Ovary (tissue), 9 donors: ENCODE measurements around the gene ABHD6. TPM values are rescaled to one million over a fixed set of nuclear protein-coding genes. Genes with fewer than 3 reads are reported as not detected.

Experiments used
- DNase-seq, 5 donors: peaks; one replicate each; pipeline ENCODE4 v3.0.0-alpha.2; 2019 to 2020
- H3K27ac ChIP-seq, 2 donors: fragments of 200-600 bp; one replicate each; pipeline versions ENCODE4 v1.5.1 to v1.8.0; 2019 to 2022
- H3K27me3 ChIP-seq: fragments of 200-600 bp; one replicate; pipeline ENCODE4 v1.8.0; 2022
- H3K36me3 ChIP-seq: fragments of 200-600 bp; sonication (generic); one replicate; pipeline ENCODE4 v1.5.1; 2019
- H3K4me1 ChIP-seq: one replicate; pipeline ENCODE4 v1.8.1; 2013; ENCODE audit warnings: mild to moderate bottlenecking, moderate library complexity; ENCODE audit not compliant: insufficient read depth
- H3K4me3 ChIP-seq: fragments of 200-600 bp; sonication (generic); one replicate; pipeline ENCODE4 v1.5.1; 2017
- H3K9me3 ChIP-seq, 2 donors: fragments of 200-600 bp in 1 of 2; sonication (generic) in 1 of 2; one replicate each; pipeline versions ENCODE4 v1.5.1 to v1.8.1; 2013 to 2019; ENCODE audit warnings: mild to moderate bottlenecking in 1 of 2, moderate library complexity in 1 of 2
- CTCF ChIP-seq, 3 donors: fragments of 450-650 bp in 2 of 3; fragments of 200-600 bp in 1 of 3; IDR thresholded peaks; one replicate each; pipeline versions ENCODE4 v1.5.1 to v1.8.0; 2016 to 2022; ENCODE audit warnings: antibody characterized with exemption in 3 of 3, mild to moderate bottlenecking in 1 of 3
- EP300 ChIP-seq: sonication (generic); formaldehyde crosslinking; IDR thresholded peaks from one replicate; pipeline ENCODE4 v1.6.1; 2017; ENCODE audit warnings: antibody characterized with exemption
- POLR2A ChIP-seq: fragments of 450-650 bp; IDR thresholded peaks from one replicate; pipeline ENCODE4 v1.6.1; 2017; ENCODE audit warnings: antibody characterized with exemption, mild to moderate bottlenecking, moderate library complexity
- WGBS, 3 donors: extraction: QIAGEN DNeasy Blood & Tissue Kit in 1 of 3; methylation state at CpG; one replicate each; pipeline versions ENCODE4 v1.1.5 to v1.1.7; 2013 to 2017; 5-methylcytosine and 5-hydroxymethylcytosine counted together
- intact Hi-C, 4 donors: fragments of 100-400 bp; cut with DNase I; formaldehyde crosslinking; loops; one replicate each; pipeline versions ENCODE4 v1.11.0 to v1.15.1; 2022 to 2023
- polyA plus RNA-seq, 2 donors: library from polyadenylated mRNA; stranded (reverse); fragments of 200-250 nt in 1 of 2; fragments of 350-450 nt in 1 of 2; fragmentation: Illumina TruSeq in 1 of 2; extraction: RNeasy Lipid Tissue Mini Kit (QIAGEN cat#74804) in 1 of 2; gene quantifications; one replicate each; pipeline ENCODE4 v1.2.3, GENCODE V29; 2013 to 2014
- total RNA-seq, 7 donors: library from RNA; depleted of rRNA in 2 of 7; stranded (reverse); fragments of >200 nt in 2 of 7; fragmentation: NEBNext Ultra II Directional in 3 of 7; extraction: Animal tissue kit (Norgen Biotek cat#: 25700) in 3 of 7; gene quantifications; one replicate each; pipeline versions ENCODE4 v1.1.0 to v1.2.4, GENCODE V29; 2016 to 2023
- donor health status: DM: no; HTN: no; CAD: no; lungs with moderate emphysema.
- donor health status: DM: no; HTN: no; CAD: no.
- donor health status: Bipolar disorder and iron deficiency.
- donor health status: DM: yes; HTN: yes; CAD: no.
- donor health status: DM: no; HTN: no; CAD: no.
- donor health status: DM: yes; HTN: yes; CAD: no.

ABHD6 gene
- total and polyA plus RNA-seq, 9 donors, result 4.8 to 36.6 (median 10.5) TPM

DNA sequence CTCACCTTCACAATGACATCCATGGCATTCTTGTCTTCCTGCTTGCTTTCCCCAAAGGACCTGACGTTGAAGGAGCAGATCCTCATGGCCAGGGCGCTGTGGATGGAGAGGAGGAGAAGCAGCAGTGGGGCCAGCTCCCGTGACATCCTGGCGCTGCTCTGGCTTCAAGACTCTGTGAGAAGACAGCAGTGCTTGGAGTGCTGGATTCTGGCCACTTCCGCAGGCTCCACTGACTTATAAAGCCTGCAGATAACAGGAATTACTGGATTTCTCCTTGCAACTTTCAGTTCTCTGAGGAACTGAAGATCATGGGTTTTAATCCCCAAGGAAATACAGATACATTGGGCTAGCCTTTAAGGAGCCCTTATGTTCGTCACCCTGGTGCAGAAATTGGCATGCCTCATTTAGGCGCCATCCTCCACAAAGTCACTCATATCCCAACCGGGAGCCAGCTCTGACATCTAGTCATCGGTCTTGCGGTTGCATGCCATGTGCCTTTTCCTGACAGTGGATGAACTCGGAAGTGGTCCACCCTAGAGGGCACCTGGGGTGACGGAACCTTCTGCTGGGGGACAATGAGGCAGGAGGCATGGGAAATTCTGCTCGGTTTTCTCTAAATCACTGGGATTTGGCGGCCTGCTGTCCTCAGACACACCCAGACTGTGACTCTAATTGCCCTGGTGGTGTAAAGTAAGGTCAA, 26.7 kb upstream of the ABHD6 start, which contains the start of gene DNASE1L3:
TSS of gene DNASE1L3 (minus strand) at position 212 of the 700 bp plus-strand sequence. CDS start at position 146, 66 bp downstream.
- TF ChIP-seq POLR2A (no peak), CTCF (IDR thresholded peaks at IDR 0.05) (no peak), EP300 (no peak)
- no peaks in the 10 kb centered on the region for H3K9me3 ChIP-seq
- no peaks in the 10 kb centered on the region for H3K36me3 ChIP-seq
- H3K27me3 ChIP-seq, result no peaks in the 10 kb centered on the region
- H3K4me3 ChIP-seq, result no peak within 1 kb of the TSS
- WGBS, 3 donors, result 78 to 83% (median 82%) methylated on average over 14 of the region's 14 CpGs
- H3K4me1 ChIP-seq, result no peaks in the 10 kb centered on the region
- intact Hi-C loops, result no loop called here
- DNase-seq, result peak in 1 of 5 donors; percentile 40
- H3K27ac ChIP-seq, result no peak within 1 kb of the TSS

GRCh38 chr3:58214484-58215316, 22.9 kb upstream of the ABHD6 start:
- no peak overlapping the region for H3K27ac ChIP-seq
- TF ChIP-seq CTCF (IDR thresholded peaks at IDR 0.05) (no peak), POLR2A (no peak), EP300 (no peak)
- no peaks in the 10 kb centered on the region for H3K27me3 ChIP-seq
- H3K4me3 ChIP-seq, result no peak overlapping the region
- peaks cover 2% of the 10 kb centered on the region for H3K4me1 ChIP-seq
- intact Hi-C loops, result no loop called here
- 71 to 81% (median 72%) methylated on average over 7 of the region's 7 CpGs for WGBS, 3 donors
- H3K36me3 ChIP-seq, result no peaks in the 10 kb centered on the region
- H3K9me3 ChIP-seq, result no peaks in the 10 kb centered on the region
- no peak for DNase-seq

GRCh38 chr3:58215317-58216025, 22.1 kb upstream of the ABHD6 start:
- Histone ChIP-seq H3K27ac (no peak overlapping the region), H3K36me3 (no peaks in the 10 kb centered on the region), H3K4me3 (no peak overlapping the region), H3K27me3 (no peaks in the 10 kb centered on the region), H3K4me1 (peaks cover 2% of the 10 kb centered on the region), H3K9me3 (no peaks in the 10 kb centered on the region)
- WGBS, 3 donors, result 80 to 85% (median 82%) methylated on average over 10 of the region's 10 CpGs
- DNase-seq, result no peak
- TF ChIP-seq POLR2A, result no peak
- no peak for TF ChIP-seq CTCF (IDR thresholded peaks at IDR 0.05)
- no peak for TF ChIP-seq EP300
- intact Hi-C loops, result no loop called here

GRCh38 chr3:58216496-58217195, 20.9 kb upstream of the ABHD6 start:
- H3K9me3 ChIP-seq, result no peaks in the 10 kb centered on the region
- H3K4me3 ChIP-seq, result no peak overlapping the region
- H3K36me3 ChIP-seq, result no peaks in the 10 kb centered on the region
- H3K27ac ChIP-seq, result no peak overlapping the region
- DNase-seq, result no peak
- H3K27me3 ChIP-seq, result no peaks in the 10 kb centered on the region
- 74 to 88% (median 87%) methylated on average over 10 of the region's 10 CpGs for WGBS, 3 donors
- intact Hi-C loops, result no loop called here
- peaks cover 2% of the 10 kb centered on the region for H3K4me1 ChIP-seq
- no peak for TF ChIP-seq POLR2A
- TF ChIP-seq EP300, result no peak
- no peak for TF ChIP-seq CTCF (IDR thresholded peaks at IDR 0.05)
